Tibial nerve (tissue), 4 donors: ENCODE data around the gene IPO13. TPM values are rescaled to one million over a fixed set of nuclear protein-coding genes. Genes with fewer than 3 reads are reported as not detected.

ENCODE experiments used
- DNase-seq, 2 donors: peaks; one replicate each; pipeline ENCODE4 v3.0.0-alpha.2; 2019; ENCODE audit warnings: low spot score in 2 of 2
- H3K27ac ChIP-seq, 4 donors: fragments of 200-600 bp; sonication (generic) in 3 of 4; one replicate each; pipeline ENCODE4 v1.5.1; 2017 to 2019; ENCODE audit warnings: mild to moderate bottlenecking in 1 of 4
- H3K27me3 ChIP-seq, 2 donors: fragments of 200-600 bp; sonication (generic) in 1 of 2; one replicate each; pipeline versions ENCODE4 v1.5.1 to v1.6.0; 2017 to 2019
- H3K36me3 ChIP-seq, 3 donors: fragments of 200-600 bp; sonication (generic); one replicate each; pipeline ENCODE4 v1.5.1; 2018 to 2019
- H3K4me1 ChIP-seq, 4 donors: fragments of 200-600 bp; sonication (generic) in 3 of 4; one replicate each; pipeline ENCODE4 v1.5.1; 2017 to 2019
- H3K4me3 ChIP-seq, 4 donors: fragments of 200-600 bp; sonication (generic) in 3 of 4; one replicate each; pipeline ENCODE4 v1.5.1; 2017 to 2019; ENCODE audit warnings: mild to moderate bottlenecking in 1 of 4, moderate library complexity in 1 of 4
- H3K9me3 ChIP-seq, 4 donors: fragments of 200-600 bp; sonication (generic) in 3 of 4; one replicate each; pipeline ENCODE4 v1.5.1; 2017 to 2019
- EP300 ChIP-seq, 2 donors: sonication (generic); formaldehyde crosslinking; IDR thresholded peaks; one replicate each; pipeline ENCODE4 v1.6.1; 2017; ENCODE audit warnings: antibody characterized with exemption in 2 of 2, mild to moderate bottlenecking in 1 of 2
- POLR2A ChIP-seq, 2 donors: fragments of 450-650 bp; IDR thresholded peaks; one replicate each; pipeline ENCODE4 v1.6.1; 2017; ENCODE audit warnings: antibody characterized with exemption in 2 of 2, mild to moderate bottlenecking in 2 of 2, moderate library complexity in 2 of 2
- WGBS, 2 donors: methylation state at CpG; one replicate each; pipeline ENCODE4 v1.1.5; 2018; 5-methylcytosine and 5-hydroxymethylcytosine counted together
- total RNA-seq, 4 donors: library from RNA; depleted of rRNA; stranded (reverse); fragments of >200 nt; gene quantifications; one replicate each; pipeline ENCODE4 v1.1.0, GENCODE V29; 2016
- TF ChIP-seq, protein P1 (sequence below), 5 experiments: fragments of 200-600 bp in 3 of 5; fragments of 450-650 bp in 2 of 5; sonication (generic) in 3 of 5; IDR thresholded peaks; one replicate each; pipeline ENCODE4 v1.5.1; 2016 to 2019; ENCODE audit warnings: antibody characterized with exemption in 5 of 5, mild to moderate bottlenecking in 3 of 5, moderate library complexity in 2 of 5

The IPO13 gene
- total RNA-seq, 4 donors from 2014 or later, result 27.8 to 41.1 (median 31.2) TPM

DNA sequence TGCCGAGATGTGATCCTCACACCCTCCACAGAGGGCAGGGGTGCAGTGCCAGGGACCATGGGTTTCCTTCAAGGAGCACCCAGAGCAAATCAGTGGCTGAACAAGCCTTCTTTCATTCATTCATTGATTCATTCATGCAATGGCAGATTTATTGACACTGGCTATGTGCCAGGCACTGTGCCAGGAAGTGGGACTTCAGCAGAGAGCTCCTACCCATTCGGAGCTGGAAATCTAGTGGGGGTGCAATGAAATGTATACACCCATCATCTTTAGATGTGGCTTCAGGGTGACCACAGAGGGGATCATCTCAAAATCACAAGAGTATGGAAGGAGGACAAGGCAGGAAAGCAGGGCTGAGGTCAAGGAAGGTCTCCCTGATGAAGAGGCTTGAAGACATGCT, 65.7 kb downstream of the IPO13 start:
- TF ChIP-seq EP300 (IDR thresholded peaks at IDR 0.05) (no peak), POLR2A (IDR thresholded peaks at IDR 0.05) (no peak)
- TF ChIP-seq, protein P1, sequence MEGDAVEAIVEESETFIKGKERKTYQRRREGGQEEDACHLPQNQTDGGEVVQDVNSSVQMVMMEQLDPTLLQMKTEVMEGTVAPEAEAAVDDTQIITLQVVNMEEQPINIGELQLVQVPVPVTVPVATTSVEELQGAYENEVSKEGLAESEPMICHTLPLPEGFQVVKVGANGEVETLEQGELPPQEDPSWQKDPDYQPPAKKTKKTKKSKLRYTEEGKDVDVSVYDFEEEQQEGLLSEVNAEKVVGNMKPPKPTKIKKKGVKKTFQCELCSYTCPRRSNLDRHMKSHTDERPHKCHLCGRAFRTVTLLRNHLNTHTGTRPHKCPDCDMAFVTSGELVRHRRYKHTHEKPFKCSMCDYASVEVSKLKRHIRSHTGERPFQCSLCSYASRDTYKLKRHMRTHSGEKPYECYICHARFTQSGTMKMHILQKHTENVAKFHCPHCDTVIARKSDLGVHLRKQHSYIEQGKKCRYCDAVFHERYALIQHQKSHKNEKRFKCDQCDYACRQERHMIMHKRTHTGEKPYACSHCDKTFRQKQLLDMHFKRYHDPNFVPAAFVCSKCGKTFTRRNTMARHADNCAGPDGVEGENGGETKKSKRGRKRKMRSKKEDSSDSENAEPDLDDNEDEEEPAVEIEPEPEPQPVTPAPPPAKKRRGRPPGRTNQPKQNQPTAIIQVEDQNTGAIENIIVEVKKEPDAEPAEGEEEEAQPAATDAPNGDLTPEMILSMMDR (IDR thresholded peaks at IDR 0.05), result no peak
- no peaks in the 10 kb centered on the region for H3K9me3 ChIP-seq
- H3K36me3 ChIP-seq, result no peaks in the 10 kb centered on the region
- peaks cover 0 to 70% (median 31%) of the 10 kb centered on the region in 4 donors for H3K4me1 ChIP-seq
- peak overlapping the region in 1 of 4 donors; percentile 76 for H3K27ac ChIP-seq
- no peak for DNase-seq
- 27 to 51% methylated on average over 2 of the region's 2 CpGs for WGBS, 2 donors
- no peaks in the 10 kb centered on the region for H3K27me3 ChIP-seq
- H3K4me3 ChIP-seq, result no peak overlapping the region

DNA sequence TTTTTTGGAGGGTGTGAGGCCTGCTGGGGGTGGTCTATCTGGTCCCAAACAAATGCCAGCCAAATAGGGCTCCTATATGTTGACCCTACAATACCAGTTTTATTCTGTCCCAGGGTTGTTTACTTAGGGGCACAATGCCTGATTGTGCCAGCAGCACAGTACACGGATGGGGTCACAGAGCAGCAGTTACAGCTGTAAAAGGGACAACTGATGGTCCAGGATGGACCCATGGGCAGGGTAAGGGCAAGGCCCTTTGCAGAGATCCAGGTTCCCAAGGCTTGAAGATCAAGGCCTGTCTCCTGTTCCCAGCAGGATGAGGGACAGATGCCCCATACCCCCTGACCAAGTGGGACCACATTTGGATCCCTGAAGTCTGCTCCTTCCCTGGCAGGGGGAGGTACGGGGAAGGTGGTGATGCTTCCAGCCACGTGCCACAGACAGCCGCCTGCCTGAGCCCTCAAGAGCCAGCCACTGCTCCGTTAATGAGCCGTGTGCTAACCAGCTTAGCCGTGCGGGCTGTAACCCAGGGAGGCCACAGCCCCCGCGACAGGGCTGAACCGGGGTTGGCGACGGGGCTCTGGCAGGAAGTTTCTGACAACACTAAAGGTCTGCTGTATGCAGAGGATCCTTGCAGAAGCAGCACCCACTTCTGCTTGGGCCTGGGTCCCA, 66.3 kb downstream of the IPO13 start:
- Histone ChIP-seq H3K4me1 (peaks cover 0 to 69% (median 31%) of the 10 kb centered on the region in 4 donors), H3K4me3 (no peak overlapping the region), H3K27ac (peak overlapping the region in 2 of 4 donors; percentile 17 to 47), H3K27me3 (no peaks in the 10 kb centered on the region), H3K36me3 (no peaks in the 10 kb centered on the region), H3K9me3 (no peaks in the 10 kb centered on the region)
- DNase-seq, result no peak
- WGBS, 2 donors, result 27 to 51% methylated on average over 13 of the region's 13 CpGs
- TF ChIP-seq EP300 (IDR thresholded peaks at IDR 0.05), result no peak
- TF ChIP-seq, protein P1 (IDR thresholded peaks at IDR 0.05), result no peak

DNA sequence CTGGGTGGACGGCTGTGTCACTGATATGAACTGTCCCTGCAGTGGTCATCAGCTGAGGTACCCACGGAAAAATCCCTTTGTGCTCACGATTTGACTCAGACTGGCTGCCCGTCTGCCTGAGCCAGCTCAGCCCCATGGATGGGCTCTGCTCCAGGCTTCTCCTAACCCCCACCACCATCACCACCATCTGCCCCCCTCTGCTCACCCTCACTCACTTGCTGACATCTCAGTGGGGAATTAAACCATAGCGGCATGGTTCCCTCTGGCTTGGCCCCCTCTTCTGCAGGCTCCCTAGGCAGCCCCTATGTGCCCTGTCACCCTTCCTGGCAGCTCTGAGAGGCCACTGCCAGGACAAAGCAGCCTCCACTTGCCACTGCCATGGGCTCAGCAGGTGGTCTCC, 67.2 kb downstream of the IPO13 start:
- Histone ChIP-seq H3K36me3 (no peaks in the 10 kb centered on the region), H3K27ac (no peak overlapping the region), H3K4me1 (peaks cover 0 to 69% (median 31%) of the 10 kb centered on the region in 4 donors), H3K27me3 (no peaks in the 10 kb centered on the region), H3K4me3 (no peak overlapping the region), H3K9me3 (no peaks in the 10 kb centered on the region)
- TF ChIP-seq, protein P1 (IDR thresholded peaks at IDR 0.05), result no peak
- TF ChIP-seq EP300 (IDR thresholded peaks at IDR 0.05), result no peak
- TF ChIP-seq POLR2A (IDR thresholded peaks at IDR 0.05), result no peak
- 42 to 47% methylated on average over 5 of the region's 5 CpGs for WGBS, 2 donors
- DNase-seq, result no peak

DNA sequence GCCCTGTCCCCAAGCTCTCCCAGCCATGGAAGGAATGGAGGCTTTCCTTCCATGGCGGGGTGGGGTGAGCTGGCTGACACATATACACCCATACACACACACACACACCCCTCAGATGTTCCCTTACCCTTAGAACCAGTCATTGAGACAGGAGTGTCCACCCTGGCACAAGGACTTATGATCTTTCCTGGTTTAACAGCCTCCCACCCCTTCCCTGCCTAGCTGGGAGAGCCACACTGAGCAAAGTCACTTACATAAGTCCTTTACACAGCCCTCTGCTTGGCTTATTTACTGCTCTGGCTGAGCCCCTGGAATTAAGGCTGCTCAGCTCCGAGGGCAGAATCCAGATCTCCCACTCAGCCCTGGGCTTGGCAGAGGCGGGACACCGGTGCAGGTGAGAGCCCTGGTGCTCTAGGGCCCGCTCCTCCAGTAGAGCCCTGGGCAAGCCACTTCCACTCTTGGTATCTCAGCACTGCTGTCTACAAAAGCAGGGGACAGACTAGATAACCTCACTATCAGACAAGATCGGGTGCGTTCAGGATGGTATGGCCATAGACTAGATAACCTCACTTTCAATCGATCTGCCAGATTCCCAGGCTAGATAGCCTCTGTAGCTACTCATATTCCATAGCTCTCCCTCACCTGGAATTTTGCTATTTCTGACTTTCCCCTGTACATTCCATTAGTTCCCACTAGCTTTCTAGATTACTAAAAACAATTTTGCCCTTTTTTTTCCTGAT, 67.8 kb downstream of the IPO13 start:
- Histone ChIP-seq H3K4me1 (peaks cover 0 to 72% (median 31%) of the 10 kb centered on the region in 4 donors), H3K36me3 (no peaks in the 10 kb centered on the region), H3K27me3 (no peaks in the 10 kb centered on the region), H3K9me3 (no peaks in the 10 kb centered on the region), H3K27ac (no peak overlapping the region), H3K4me3 (no peak overlapping the region)
- no peak for DNase-seq
- no peak for TF ChIP-seq EP300 (IDR thresholded peaks at IDR 0.05)
- 73 to 77% methylated on average over 8 of the region's 8 CpGs for WGBS, 2 donors

DNA sequence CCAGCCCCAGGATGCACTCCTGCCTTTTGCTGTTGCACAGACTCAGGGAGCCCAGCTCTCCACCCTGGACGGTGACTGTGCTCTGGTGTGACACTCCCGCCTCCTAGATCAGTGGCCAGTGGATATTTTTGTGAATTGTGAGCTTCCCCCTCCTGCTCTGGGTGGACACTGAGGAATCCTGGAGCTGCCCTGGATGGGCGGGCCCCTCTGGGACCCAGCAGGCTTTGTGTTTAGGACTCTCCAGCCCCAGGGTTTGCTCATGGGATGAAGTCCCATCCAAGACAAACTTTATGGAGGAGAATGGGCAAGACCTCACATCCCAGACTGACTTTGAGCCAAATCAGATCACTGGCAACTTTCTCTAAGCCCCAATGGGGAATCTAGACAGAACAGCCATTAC, 68.5 kb downstream of the IPO13 start:
- peak overlapping the region in 1 of 4 donors; percentile 25 for H3K27ac ChIP-seq

More for the DNA sequence above, 68.5 kb downstream of the IPO13 start:
- no peaks in the 10 kb centered on the region for H3K36me3 ChIP-seq
- H3K4me3 ChIP-seq, result no peak overlapping the region
- H3K4me1 ChIP-seq, result peaks cover 0 to 70% (median 31%) of the 10 kb centered on the region in 4 donors
- no peak for TF ChIP-seq POLR2A (IDR thresholded peaks at IDR 0.05)
- TF ChIP-seq, protein P1 (IDR thresholded peaks at IDR 0.05), result no peak
- TF ChIP-seq EP300 (IDR thresholded peaks at IDR 0.05), result no peak
- no peak for DNase-seq
- H3K27me3 ChIP-seq, result no peaks in the 10 kb centered on the region
- H3K9me3 ChIP-seq, result no peaks in the 10 kb centered on the region
- WGBS, 2 donors, result 22 to 29% methylated on average over 3 of the region's 3 CpGs
